ENCODE data around the gene MOB2.
"Not testable (repeated sequence)": the region's sequence is repeated elsewhere in the genome, so short reads cannot be mapped to it uniquely, and the experiment has no call there.

MOB2 gene

DNA sequence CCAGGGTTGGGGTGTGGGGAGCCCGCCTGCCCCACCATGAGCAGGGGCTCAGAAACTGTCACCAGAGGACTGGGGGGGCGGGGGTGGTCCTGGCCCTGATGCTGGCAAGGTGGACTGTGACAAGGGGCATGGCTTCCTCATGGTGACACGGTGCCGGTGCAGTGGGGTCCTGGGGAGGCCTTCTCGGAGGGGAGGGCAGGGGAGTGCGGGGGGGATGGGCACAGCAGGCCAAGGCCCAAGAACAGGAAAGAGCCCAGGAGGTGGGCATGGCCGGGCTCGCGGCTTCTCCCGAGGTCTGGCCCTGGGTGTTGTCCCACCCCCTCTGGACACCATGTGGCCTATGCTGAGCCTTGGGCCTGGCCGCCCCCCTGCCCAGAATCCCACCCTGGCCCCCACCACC lies 47.2 kb downstream of the MOB2 start:
- DNase-seq = no peak

GRCh38 chr11:1438967-1439330 lies 47.6 kb downstream of the MOB2 start:
- DNase-seq = no peak

- no peak for DNase-seq
Observed at GRCh38 chr11:1438261-1438966, 48.2 kb downstream of the MOB2 start.

DNA sequence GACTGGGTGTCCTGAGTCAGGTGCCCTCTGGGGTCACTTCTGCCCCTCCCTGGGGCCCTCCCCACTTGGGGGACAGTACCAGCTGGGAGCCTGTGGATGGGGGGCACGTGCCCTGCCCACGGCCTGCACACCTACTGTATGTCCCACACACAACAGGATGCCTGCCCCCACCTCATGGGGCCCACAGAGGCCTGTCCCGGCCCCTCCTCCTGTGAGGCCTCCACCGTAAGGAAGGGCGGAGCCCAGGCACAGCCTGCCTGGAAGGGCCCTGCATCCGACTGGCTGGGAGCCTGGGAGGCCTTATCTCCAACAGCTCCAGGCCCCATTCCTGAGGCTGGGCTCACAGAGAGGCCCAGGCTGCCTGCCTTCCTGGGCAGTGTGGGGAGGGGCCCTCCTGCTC lies 49.1 kb downstream of the MOB2 start:
- no peak for DNase-seq

- DNase-seq = no peak
Observed at GRCh38 chr11:1436468-1437039, 50.0 kb downstream of the MOB2 start.

- DNase-seq = peak in 1 of 5 experiments; percentile 26
Observed at GRCh38 chr11:1435820-1436467, 50.6 kb downstream of the MOB2 start.

DNA sequence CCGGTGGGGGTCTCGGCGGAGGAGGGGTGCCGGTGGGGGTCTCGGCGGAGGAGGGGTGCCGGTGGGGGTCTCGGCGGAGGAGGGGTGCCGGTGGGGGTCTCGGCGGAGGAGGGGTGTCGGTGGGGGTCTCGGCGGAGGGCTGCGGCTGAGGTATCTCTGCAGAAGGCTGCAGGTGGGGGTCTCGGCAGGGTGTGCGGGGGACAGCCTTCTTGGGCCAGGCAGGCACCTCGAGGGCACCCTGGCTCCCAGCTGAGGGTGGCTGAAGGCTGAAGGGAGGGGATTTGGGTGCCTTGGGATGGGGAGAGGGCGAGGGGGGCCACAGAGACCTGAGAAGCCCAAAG lies 51.1 kb downstream of the MOB2 start:
- not testable (repeated sequence) for DNase-seq

DNA sequence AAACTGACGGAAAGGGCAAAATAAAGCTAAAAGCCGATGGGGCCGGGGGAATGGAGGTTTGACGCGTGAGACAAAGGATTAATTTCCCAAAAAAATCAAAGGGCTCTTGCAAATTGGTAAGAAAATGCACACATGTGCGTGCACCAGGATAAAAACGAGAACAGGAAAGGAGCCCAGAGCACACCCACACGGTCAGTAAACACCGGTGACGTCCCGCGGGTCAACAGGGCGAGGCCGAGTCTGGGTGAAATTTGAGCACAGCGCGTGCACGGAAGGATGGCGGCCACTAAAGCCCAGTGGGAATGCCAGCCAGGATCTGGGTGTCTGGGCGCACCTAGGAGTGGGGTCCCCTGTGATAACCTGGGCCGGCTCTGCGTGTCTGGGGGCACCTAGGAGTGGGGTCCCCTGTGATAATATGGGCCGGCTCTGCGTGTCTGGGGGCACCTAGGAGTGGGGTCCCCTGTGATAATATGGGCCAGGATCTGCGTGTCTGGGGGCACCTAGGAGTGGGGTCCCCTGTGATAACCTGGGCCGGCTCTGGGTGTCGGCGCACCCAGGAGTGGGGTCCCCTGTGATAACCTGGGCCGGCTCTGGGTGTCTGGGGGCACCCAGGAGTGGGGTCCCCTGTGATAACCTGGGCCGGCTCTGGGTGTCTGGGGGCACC lies 52.5 kb downstream of the MOB2 start:
- DNase-seq = no peak

GRCh38 chr11:1433568-1433967 lies 53.0 kb downstream of the MOB2 start:
- DNase-seq = no peak

DNA sequence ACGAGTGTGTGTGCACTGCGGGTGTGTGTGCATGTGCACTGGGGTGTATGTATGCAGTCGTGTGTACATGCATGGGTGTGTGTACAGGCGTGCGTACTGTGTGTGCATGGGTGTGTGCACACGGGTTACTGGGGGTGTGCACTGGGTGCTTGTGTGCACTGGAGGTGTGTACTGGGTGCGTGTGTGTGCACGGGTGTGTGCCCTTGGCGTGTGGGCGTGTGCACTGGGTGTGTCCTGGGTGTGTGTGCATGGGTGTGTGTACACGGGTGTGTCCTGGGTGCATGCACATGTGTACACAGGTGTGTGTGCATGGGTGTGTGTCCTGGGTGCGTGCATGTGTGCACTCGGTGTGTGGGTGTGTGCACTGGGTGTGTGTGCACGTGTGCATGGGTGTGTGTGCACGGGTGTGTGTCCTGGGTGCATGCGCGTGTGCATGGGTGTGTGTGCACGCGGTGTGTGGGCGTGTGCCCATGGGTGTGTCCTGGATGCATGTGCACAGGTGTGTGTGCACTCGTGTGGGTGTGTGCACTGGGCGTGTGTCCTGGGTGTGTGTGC lies 57.7 kb downstream of the MOB2 start:
- no peak for DNase-seq

GRCh38 chr11:1425439-1425838 lies 61.1 kb downstream of the MOB2 start:
- no peak for DNase-seq

GRCh38 chr11:1425006-1425405 lies 61.6 kb downstream of the MOB2 start:
- no peak for DNase-seq

DNA sequence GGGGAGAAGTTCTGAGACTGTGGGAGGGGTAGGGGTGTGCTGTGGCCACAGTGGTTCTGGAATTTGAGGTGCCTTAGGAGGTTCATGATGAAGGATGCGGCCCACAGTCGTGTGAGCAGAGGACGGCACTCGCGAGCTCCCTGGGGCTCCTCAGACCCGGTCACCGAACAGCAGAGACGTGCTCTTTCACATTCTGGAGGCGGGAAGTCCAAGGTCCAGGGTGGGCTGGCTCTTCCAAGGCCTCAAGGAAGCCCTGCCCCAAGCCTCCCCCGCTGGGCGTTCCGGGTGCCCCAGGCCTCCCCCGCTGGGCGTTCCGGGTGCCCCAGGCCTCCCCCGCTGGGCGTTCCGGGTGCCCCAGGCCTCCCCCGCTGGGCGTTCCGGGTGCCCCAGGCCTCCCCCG lies 63.2 kb downstream of the MOB2 start:
- DNase-seq = not testable (repeated sequence)

- no peak for DNase-seq
Observed at GRCh38 chr11:1422981-1423380, 63.6 kb downstream of the MOB2 start.

- no peak for DNase-seq
Observed at GRCh38 chr11:1422481-1422880, 64.1 kb downstream of the MOB2 start.

GRCh38 chr11:1421291-1421690 lies 65.3 kb downstream of the MOB2 start:
- DNase-seq = no peak

- DNase-seq = no peak
Observed at GRCh38 chr11:1419811-1420210, 66.8 kb downstream of the MOB2 start.
